PC-3 (cell line): ENCODE data around the gene BUD13.

Experiments used
- EZH2 ChIP-seq: fragments of 300-600 bp; sonication (generic); IDR thresholded peaks from one replicate; pipeline ENCODE4 v1.6.1; 2017; ENCODE audit warnings: antibody characterized with exemption, mild to moderate bottlenecking, low read length; ENCODE audit not compliant: unreplicated experiment
- TF ChIP-seq, protein P1 (sequence below): fragments of 300-600 bp; sonication (generic); conservative IDR thresholded peaks from 2 replicates; pipeline ENCODE4 v1.5.1; 2017; ENCODE audit warnings: antibody characterized with exemption, low read depth, mild to moderate bottlenecking, low read length

GRCh38 chr11:116808262-116809175 is 35.7 kb upstream of the BUD13 start:
- TF ChIP-seq, protein P1, sequence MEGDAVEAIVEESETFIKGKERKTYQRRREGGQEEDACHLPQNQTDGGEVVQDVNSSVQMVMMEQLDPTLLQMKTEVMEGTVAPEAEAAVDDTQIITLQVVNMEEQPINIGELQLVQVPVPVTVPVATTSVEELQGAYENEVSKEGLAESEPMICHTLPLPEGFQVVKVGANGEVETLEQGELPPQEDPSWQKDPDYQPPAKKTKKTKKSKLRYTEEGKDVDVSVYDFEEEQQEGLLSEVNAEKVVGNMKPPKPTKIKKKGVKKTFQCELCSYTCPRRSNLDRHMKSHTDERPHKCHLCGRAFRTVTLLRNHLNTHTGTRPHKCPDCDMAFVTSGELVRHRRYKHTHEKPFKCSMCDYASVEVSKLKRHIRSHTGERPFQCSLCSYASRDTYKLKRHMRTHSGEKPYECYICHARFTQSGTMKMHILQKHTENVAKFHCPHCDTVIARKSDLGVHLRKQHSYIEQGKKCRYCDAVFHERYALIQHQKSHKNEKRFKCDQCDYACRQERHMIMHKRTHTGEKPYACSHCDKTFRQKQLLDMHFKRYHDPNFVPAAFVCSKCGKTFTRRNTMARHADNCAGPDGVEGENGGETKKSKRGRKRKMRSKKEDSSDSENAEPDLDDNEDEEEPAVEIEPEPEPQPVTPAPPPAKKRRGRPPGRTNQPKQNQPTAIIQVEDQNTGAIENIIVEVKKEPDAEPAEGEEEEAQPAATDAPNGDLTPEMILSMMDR = no peak
- no peak for TF ChIP-seq EZH2
